K562 (cell line): ENCODE data around the gene NQO2. TPM values are rescaled to one million over a fixed set of nuclear protein-coding genes. Genes with fewer than 3 reads are reported as not detected.

Source experiments
- ADNP ChIP-seq: fragments of 200-800 bp; sonication (Bioruptor generic); IDR thresholded peaks from 2 replicates; pipeline ENCODE4 v1.6.1; 2016; ENCODE audit warnings: missing genetic modification characterization, missing compliant biosample characterization
- AFF4 ChIP-seq: sonication (generic); formaldehyde crosslinking; IDR thresholded peaks from 2 replicates; pipeline ENCODE4 v1.8.0; 2023; ENCODE audit warnings: mild to moderate bottlenecking, missing genetic modification reagents
- CEBPZ ChIP-seq: fragments of 150-350 bp; IDR thresholded peaks from 2 replicates; pipeline ENCODE4 v1.6.1; 2014; ENCODE audit warnings: low read depth, mild to moderate bottlenecking, low read length, borderline replicate concordance
- DIDO1 ChIP-seq: fragments of 450-650 bp; IDR thresholded peaks from 2 replicates; pipeline ENCODE4 v1.6.1; 2016; ENCODE audit warnings: low read depth, missing biosample characterization, missing genetic modification characterization
- E2F5 ChIP-seq: sonication (generic); formaldehyde crosslinking; IDR thresholded peaks from 2 replicates; pipeline ENCODE4 v1.8.0; 2022; ENCODE audit warnings: mild to moderate bottlenecking, missing genetic modification reagents
- E2F6 ChIP-seq, 2 experiments: IDR thresholded peaks; 2 replicates each; pipeline ENCODE4 v1.6.1; 2011; ENCODE audit warnings: borderline replicate concordance in 1 of 2, control low read depth in 1 of 2, low read depth in 1 of 2, low read length in 1 of 2, mild to moderate bottlenecking in 1 of 2, mixed read lengths in 1 of 2, moderate library complexity in 1 of 2; ENCODE audit not compliant: insufficient read depth in 1 of 2, insufficient read length in 1 of 2, poor library complexity in 1 of 2, severe bottlenecking in 1 of 2; ENCODE audit errors: extremely low read depth in 1 of 2
- ELF4 ChIP-seq: fragments of 450-650 bp; formaldehyde crosslinking; IDR thresholded peaks from 2 replicates; pipeline ENCODE4 v1.4.0; 2022; ENCODE audit warnings: missing genetic modification characterization
- EWSR1 ChIP-seq: fragments of 450-650 bp; IDR thresholded peaks from 2 replicates; pipeline ENCODE4 v1.6.1; 2018; ENCODE audit warnings: borderline replicate concordance, mild to moderate bottlenecking, low read depth, moderate library complexity; ENCODE audit not compliant: partially characterized antibody
- MIER1 ChIP-seq: fragments of 450-650 bp; IDR thresholded peaks from 2 replicates; pipeline ENCODE4 v1.6.1; 2016; ENCODE audit warnings: antibody characterized with exemption, mild to moderate bottlenecking, low read depth
- MLLT1 ChIP-seq, 2 experiments: fragments of 450-650 bp; IDR thresholded peaks; 2 replicates each; pipeline ENCODE4 v1.6.1; 2016
- PURB ChIP-seq: sonication (generic); formaldehyde crosslinking; IDR thresholded peaks from 2 replicates; pipeline ENCODE4 v1.9.0; 2021; ENCODE audit warnings: low read depth, mild to moderate bottlenecking, missing genetic modification reagents
- RBM14 ChIP-seq: fragments of 200-400 bp; formaldehyde crosslinking; IDR thresholded peaks from 2 replicates; pipeline ENCODE4 v1.6.1; 2018; ENCODE audit warnings: low read depth, mild to moderate bottlenecking, low read length, moderate library complexity, borderline replicate concordance; ENCODE audit not compliant: insufficient read depth
- SMC3 ChIP-seq: conservative IDR thresholded peaks from 2 replicates; pipeline ENCODE4 v1.6.1; 2011; ENCODE audit warnings: low read depth, low read length, improper control_type of control experiment; ENCODE audit not compliant: insufficient read depth
- TCF7L2 ChIP-seq: fragments of 150-350 bp; IDR thresholded peaks from 2 replicates; pipeline ENCODE4 v1.6.1; 2016; ENCODE audit warnings: low read depth, mild to moderate bottlenecking, low read length, moderate library complexity
- ZNF695 ChIP-seq: fragments of 450-650 bp; formaldehyde crosslinking; IDR thresholded peaks from 2 replicates; pipeline ENCODE4 v1.4.0; 2020; ENCODE audit warnings: mild to moderate bottlenecking, moderate library complexity
- ZSCAN29 ChIP-seq: fragments of 450-650 bp; IDR thresholded peaks from 2 replicates; pipeline ENCODE4 v1.6.1; 2017
- polyA plus RNA-seq, 8 experiments: library from polyadenylated mRNA; depleted of rRNA in 4 of 8; stranded (reverse) in 5 of 8; unstranded in 3 of 8; fragments of >200 nt; fragmentation: Nextera tagmentation in 2 of 8; fragmentation: Illumina TruSeq in 1 of 8; extraction: Ambion mirVana in 2 of 8; extraction: Trizol in 1 of 8; gene quantifications; 2 replicates each; pipeline versions ENCODE4 v1.2.1 to v1.2.3, GENCODE V29; 2011 to 2014; ENCODE audit warnings: inconsistent platforms in 1 of 8, missing spikeins in 1 of 8
- total RNA-seq, 7 experiments: library from RNA; depleted of rRNA in 6 of 7; stranded (reverse); fragments of >200 nt in 6 of 7; fragmentation: Illumina TruSeq in 2 of 7; extraction: Trizol in 2 of 7; gene quantifications; 2 replicates each; pipeline versions ENCODE4 v1.2.1 to v1.2.3, GENCODE V29; 2011 to 2021; ENCODE audit warnings: low replicate concordance in 1 of 7

The NQO2 gene
- total and polyA plus RNA-seq, 9 of the 15 experiments (the other 6 are each of a cell fraction or from before 2014, with no cell fraction given), result 54.6 to 214 (median 116) TPM

- no peak for TF ChIP-seq E2F5
- no peak for TF ChIP-seq EWSR1
- peak; percentile 53; the same call in 1 of the 2 replicates for TF ChIP-seq ELF4
- no peak for TF ChIP-seq E2F6 (IDR thresholded peaks at IDR 0.05; ENCODE audit: borderline replicate concordance in 1 of 2, extremely low read depth in 1 of 2, insufficient read depth in 1 of 2, insufficient read length in 1 of 2, low read depth in 1 of 2, low read length in 1 of 2, poor library complexity in 1 of 2, severe bottlenecking in 1 of 2)
- TF ChIP-seq MIER1, result no peak
- TF ChIP-seq ZNF695, result no peak
- TF ChIP-seq CEBPZ, result no peak
- no peak for TF ChIP-seq AFF4 (CRISPR knock-in tag)
- TF ChIP-seq DIDO1 (tag), result no peak
- no peak for TF ChIP-seq SMC3
- TF ChIP-seq MLLT1 (IDR thresholded peaks at IDR 0.05), result peak; percentile 27 to 50; a peak in 2 of 4 replicates
- no peak for TF ChIP-seq RBM14
- TF ChIP-seq TCF7L2, result no peak
- no peak for TF ChIP-seq ZSCAN29
- no peak for TF ChIP-seq PURB (CRISPR knock-in tag)
- no peak for TF ChIP-seq ADNP (tag)
Measured at GRCh38 chr6:2990248-2990931, 9.3 kb upstream of the NQO2 start (continued).
